GM12892 (cell line): ENCODE measurements around the gene SEC24C.

ENCODE experiments used
- POLR2A ChIP-seq: IDR thresholded peaks from 2 replicates; pipeline ENCODE4 v1.6.1; 2011; ENCODE audit warnings: low read depth, low read length, control low read depth
- POLR2AphosphoS5 ChIP-seq: IDR thresholded peaks from 2 replicates; pipeline ENCODE4 v1.6.1; 2011; ENCODE audit warnings: low read depth, low read length, control low read depth

DNA sequence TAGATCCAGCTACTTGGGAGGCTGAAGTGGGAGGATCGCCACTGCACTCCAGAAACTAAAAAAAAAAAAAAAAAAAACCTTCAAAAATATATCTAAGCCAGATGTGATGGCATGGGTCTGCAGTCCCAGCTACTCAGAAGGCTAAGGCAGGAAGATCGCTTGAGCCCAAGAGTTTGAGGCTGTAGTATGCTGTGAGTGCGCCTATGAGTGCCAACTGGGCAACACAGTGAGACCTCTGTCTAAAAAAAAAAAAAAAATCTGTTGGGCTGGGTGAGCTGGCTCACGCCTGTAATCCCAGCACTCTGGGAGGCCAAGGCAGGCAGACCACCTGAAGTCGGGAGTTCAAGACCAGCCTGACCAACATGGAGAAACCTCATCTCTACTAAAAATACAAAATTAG, 34.8 kb downstream of the SEC24C start:
- no peak for TF ChIP-seq POLR2A
- TF ChIP-seq POLR2AphosphoS5 = no peak
